Measurements from ENCODE around the gene TMEM272.

DNA sequence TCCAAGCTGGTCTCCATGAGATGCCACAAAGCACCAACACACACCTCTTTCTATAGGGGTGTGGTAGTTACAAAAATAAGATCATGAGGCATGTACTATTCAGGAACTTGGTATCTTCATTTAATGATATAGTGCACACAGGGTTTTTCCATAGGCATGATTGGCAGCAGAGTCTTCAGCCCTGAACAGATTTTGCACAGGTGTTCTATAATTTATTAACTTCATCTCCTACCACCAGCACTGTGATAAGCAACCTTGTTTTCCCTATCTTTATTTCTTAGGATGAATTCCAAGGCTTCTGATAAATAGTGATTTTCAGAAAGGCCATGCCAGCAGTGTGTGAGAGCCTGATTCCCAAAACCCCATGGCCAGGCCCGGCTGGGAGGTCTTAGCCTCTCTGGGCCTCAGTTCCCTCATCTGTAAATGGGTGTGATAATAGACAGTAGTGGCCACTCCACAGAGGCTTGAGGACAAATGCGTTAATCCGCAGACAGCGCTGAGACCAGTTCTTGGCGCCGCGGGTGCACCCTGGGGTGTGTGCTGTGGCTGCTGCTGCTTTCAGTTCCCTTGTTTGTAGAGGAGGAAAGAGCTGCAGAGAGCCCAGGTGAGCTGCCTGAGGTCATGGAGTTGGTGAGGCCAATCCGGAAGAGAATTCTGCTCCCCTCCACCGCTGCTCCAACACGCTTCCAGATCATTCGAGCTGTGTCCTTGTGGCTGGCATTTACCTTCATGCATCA, 74.1 kb downstream of the TMEM272 start:
- TF ChIP-seq ZNF274 (IDR thresholded peaks at IDR 0.05; ENCODE audit: low read depth, low read length) (no peak), SUZ12 (IDR thresholded peaks at IDR 0.05; ENCODE audit: extremely low read depth, insufficient read depth, insufficient read length) (no peak)

Data from NT2/D1 (cell line).